Measurements from ENCODE around the gene KCNK15.

The KCNK15 gene

GRCh38 chr20:44781791-44782190 is 36.1 kb downstream of the KCNK15 start:
- no peak for DNase-seq (ENCODE audit: insufficient read length)
- no peak for FAIRE-seq
- TF ChIP-seq POLR2A (IDR thresholded peaks at IDR 0.05; ENCODE audit: low read depth, low read length) (no peak), POLR2AphosphoS5 (IDR thresholded peaks at IDR 0.05; ENCODE audit: low read depth, low read length) (no peak), TAF1 (IDR thresholded peaks at IDR 0.05; ENCODE audit: borderline replicate concordance, low read depth, low read length) (no peak)

GRCh38 chr20:44784688-44785087 is 39.0 kb downstream of the KCNK15 start:
- no peak for FAIRE-seq
- TF ChIP-seq TAF1 (IDR thresholded peaks at IDR 0.05; ENCODE audit: borderline replicate concordance, low read depth, low read length) (no peak), POLR2A (IDR thresholded peaks at IDR 0.05; ENCODE audit: low read depth, low read length) (no peak), POLR2AphosphoS5 (IDR thresholded peaks at IDR 0.05; ENCODE audit: low read depth, low read length) (no peak)
- DNase-seq (ENCODE audit: insufficient read length): no peak

GRCh38 chr20:44785768-44786167 is 40.1 kb downstream of the KCNK15 start:
- no peak for FAIRE-seq
- DNase-seq (ENCODE audit: insufficient read length): no peak
- no peak for TF ChIP-seq POLR2AphosphoS5 (IDR thresholded peaks at IDR 0.05; ENCODE audit: low read depth, low read length)
- no peak for TF ChIP-seq POLR2A (IDR thresholded peaks at IDR 0.05; ENCODE audit: low read depth, low read length)
- no peak for TF ChIP-seq TAF1 (IDR thresholded peaks at IDR 0.05; ENCODE audit: borderline replicate concordance, low read depth, low read length)

GRCh38 chr20:44787299-44787698 is 41.6 kb downstream of the KCNK15 start:
- FAIRE-seq: no peak
- no peak for DNase-seq (ENCODE audit: insufficient read length)
- TF ChIP-seq TAF1 (IDR thresholded peaks at IDR 0.05; ENCODE audit: borderline replicate concordance, low read depth, low read length): no peak
- no peak for TF ChIP-seq POLR2AphosphoS5 (IDR thresholded peaks at IDR 0.05; ENCODE audit: low read depth, low read length)

- DNase-seq (ENCODE audit: insufficient read length) (no peak), FAIRE-seq (no peak)
- TF ChIP-seq POLR2A (IDR thresholded peaks at IDR 0.05; ENCODE audit: low read depth, low read length) (no peak), POLR2AphosphoS5 (IDR thresholded peaks at IDR 0.05; ENCODE audit: low read depth, low read length) (no peak), TAF1 (IDR thresholded peaks at IDR 0.05; ENCODE audit: borderline replicate concordance, low read depth, low read length) (no peak)
These were observed 43.2 kb downstream of the KCNK15 start for GRCh38 chr20:44788706-44789456.

- DNase-seq (ENCODE audit: insufficient read length) (no peak), FAIRE-seq (no peak)
- TF ChIP-seq POLR2A (IDR thresholded peaks at IDR 0.05; ENCODE audit: low read depth, low read length): no peak
- TF ChIP-seq POLR2AphosphoS5 (IDR thresholded peaks at IDR 0.05; ENCODE audit: low read depth, low read length): no peak
- TF ChIP-seq TAF1 (IDR thresholded peaks at IDR 0.05; ENCODE audit: borderline replicate concordance, low read depth, low read length): no peak
These were observed 45.2 kb downstream of the KCNK15 start for GRCh38 chr20:44790638-44791393.

- no peak for DNase-seq (ENCODE audit: insufficient read length)
- TF ChIP-seq POLR2AphosphoS5 (IDR thresholded peaks at IDR 0.05; ENCODE audit: low read depth, low read length) (no peak), TAF1 (IDR thresholded peaks at IDR 0.05; ENCODE audit: borderline replicate concordance, low read depth, low read length) (no peak), POLR2A (IDR thresholded peaks at IDR 0.05; ENCODE audit: low read depth, low read length) (no peak)
- no peak for FAIRE-seq
These were observed 47.1 kb downstream of the KCNK15 start for GRCh38 chr20:44792796-44793195.

- no peak for TF ChIP-seq POLR2AphosphoS5 (IDR thresholded peaks at IDR 0.05; ENCODE audit: low read depth, low read length)
- TF ChIP-seq POLR2A (IDR thresholded peaks at IDR 0.05; ENCODE audit: low read depth, low read length): no peak
- no peak for TF ChIP-seq TAF1 (IDR thresholded peaks at IDR 0.05; ENCODE audit: borderline replicate concordance, low read depth, low read length)
- no peak for FAIRE-seq
- DNase-seq (ENCODE audit: insufficient read length): no peak
These were observed 50.2 kb downstream of the KCNK15 start for GRCh38 chr20:44795836-44796235.

- TF ChIP-seq TAF1 (IDR thresholded peaks at IDR 0.05; ENCODE audit: borderline replicate concordance, low read depth, low read length) (no peak), POLR2AphosphoS5 (IDR thresholded peaks at IDR 0.05; ENCODE audit: low read depth, low read length) (no peak), POLR2A (IDR thresholded peaks at IDR 0.05; ENCODE audit: low read depth, low read length) (no peak)
- no peak for DNase-seq (ENCODE audit: insufficient read length)
- FAIRE-seq: no peak
These were observed 50.6 kb downstream of the KCNK15 start for GRCh38 chr20:44796311-44796710.

GRCh38 chr20:44796758-44797457 is 51.2 kb downstream of the KCNK15 start:
- no peak for FAIRE-seq
- DNase-seq (ENCODE audit: insufficient read length): no peak
- no peak for TF ChIP-seq TAF1 (IDR thresholded peaks at IDR 0.05; ENCODE audit: borderline replicate concordance, low read depth, low read length)
- no peak for TF ChIP-seq POLR2A (IDR thresholded peaks at IDR 0.05; ENCODE audit: low read depth, low read length)
- no peak for TF ChIP-seq POLR2AphosphoS5 (IDR thresholded peaks at IDR 0.05; ENCODE audit: low read depth, low read length)

- FAIRE-seq: no peak
- TF ChIP-seq TAF1 (IDR thresholded peaks at IDR 0.05; ENCODE audit: borderline replicate concordance, low read depth, low read length): no peak
- no peak for TF ChIP-seq POLR2A (IDR thresholded peaks at IDR 0.05; ENCODE audit: low read depth, low read length)
- TF ChIP-seq POLR2AphosphoS5 (IDR thresholded peaks at IDR 0.05; ENCODE audit: low read depth, low read length): no peak
- no peak for DNase-seq (ENCODE audit: insufficient read length)
These were observed 54.0 kb downstream of the KCNK15 start for GRCh38 chr20:44799691-44800090.

All from GM12892 (cell line).